ENCODE results near the gene CHTF18. TPM values are rescaled to one million over a fixed set of nuclear protein-coding genes. Genes with fewer than 3 reads are reported as not detected.

The CHTF18 gene
- polyA plus RNA-seq, 3 donors = 0.57 to 13.8 (median 2.2) TPM

- Histone ChIP-seq H3K4me3 (replicated peaks in 1 of 3; ENCODE audit: low read depth in 2 of 3, low read length in 3 of 3) (no peak overlapping the region), H3K9ac (ENCODE audit: insufficient read depth, low read length, poor library complexity, severe bottlenecking) (no peak overlapping the region), H3K27me3 (ENCODE audit: control insufficient read depth in 2 of 2, insufficient read depth in 2 of 2, low read length in 2 of 2) (peaks cover 9 to 25% of the 10 kb centered on the region in 2 donors), H3K36me3 (replicated peaks in 1 of 2; ENCODE audit: control insufficient read depth in 1 of 2, insufficient read depth in 2 of 2, low read length in 2 of 2) (no peaks in the 10 kb centered on the region), H2AFZ (ENCODE audit: insufficient read depth, low read depth, low read length, poor library complexity, severe bottlenecking) (no peak overlapping the region), H3K4me1 (ENCODE audit: control insufficient read depth in 1 of 2, insufficient read depth in 2 of 2, low read length in 2 of 2) (no peaks in the 10 kb centered on the region), H3K27ac (ENCODE audit: low read depth in 1 of 2, low read length in 2 of 2) (no peak overlapping the region), H4K20me1 (ENCODE audit: insufficient read depth, low read length) (no peaks in the 10 kb centered on the region), H3K79me2 (ENCODE audit: insufficient read depth, low read length) (no peaks in the 10 kb centered on the region), H3K4me2 (replicated peaks; ENCODE audit: extremely low read depth, low read length, poor library complexity, severe bottlenecking) (no peak overlapping the region), H3K9me3 (replicated peaks in 1 of 2; ENCODE audit: control insufficient read depth in 1 of 2, insufficient read depth in 1 of 2, low read length in 2 of 2) (peaks cover 0 to 15% of the 10 kb centered on the region in 2 donors)
- no peaks in the 10 kb centered on the region for H3K36me3 Mint-ChIP-seq
- H3K27me3 Mint-ChIP-seq (ENCODE audit: low read depth in 3 of 3) = peaks cover 12 to 24% (median 20%) of the 10 kb centered on the region in 3 donors
- H3K4me3 Mint-ChIP-seq = no peak overlapping the region
- no peak for DNase-seq
- no peak for TF ChIP-seq CTCF (IDR thresholded peaks at IDR 0.05)
- H3K9me3 Mint-ChIP-seq = peaks cover 0 to 9% (median 2%) of the 10 kb centered on the region in 7 donors
- no peak overlapping the region for H3K27ac Mint-ChIP-seq
- WGBS (ENCODE audit: insufficient coverage) = 97% methylated on average over 17 of the region's 21 CpGs
- intact Hi-C loops (cut with micrococcal nuclease) = loop anchor here in 1 of 2 donors (10.0 kb wide), 1 partner anchor 102 kb away; no protein-coding TSS in a partner anchor
- no peaks in the 10 kb centered on the region for H3K4me1 Mint-ChIP-seq
These were observed 33.9 kb downstream of the CHTF18 start for GRCh38 chr16:822174-822908.

GRCh38 chr16:822909-823297 lies 34.5 kb downstream of the CHTF18 start:
- Histone ChIP-seq H3K4me2 (replicated peaks; ENCODE audit: extremely low read depth, low read length, poor library complexity, severe bottlenecking) (no peak overlapping the region), H3K79me2 (ENCODE audit: insufficient read depth, low read length) (no peaks in the 10 kb centered on the region), H3K9ac (ENCODE audit: insufficient read depth, low read length, poor library complexity, severe bottlenecking) (no peak overlapping the region), H2AFZ (ENCODE audit: insufficient read depth, low read depth, low read length, poor library complexity, severe bottlenecking) (no peak overlapping the region), H3K4me1 (ENCODE audit: control insufficient read depth in 1 of 2, insufficient read depth in 2 of 2, low read length in 2 of 2) (no peaks in the 10 kb centered on the region), H3K9me3 (replicated peaks in 1 of 2; ENCODE audit: control insufficient read depth in 1 of 2, insufficient read depth in 1 of 2, low read length in 2 of 2) (peaks cover 0 to 15% of the 10 kb centered on the region in 2 donors), H3K36me3 (replicated peaks in 1 of 2; ENCODE audit: control insufficient read depth in 1 of 2, insufficient read depth in 2 of 2, low read length in 2 of 2) (no peaks in the 10 kb centered on the region), H3K27me3 (ENCODE audit: control insufficient read depth in 2 of 2, insufficient read depth in 2 of 2, low read length in 2 of 2) (peaks cover 9 to 21% of the 10 kb centered on the region in 2 donors), H4K20me1 (ENCODE audit: insufficient read depth, low read length) (no peaks in the 10 kb centered on the region), H3K27ac (ENCODE audit: low read depth in 1 of 2, low read length in 2 of 2) (no peak overlapping the region), H3K4me3 (replicated peaks in 1 of 3; ENCODE audit: low read depth in 2 of 3, low read length in 3 of 3) (no peak overlapping the region)
- Mint-ChIP-seq H3K36me3 (no peaks in the 10 kb centered on the region), H3K27ac (no peak overlapping the region), H3K4me3 (no peak overlapping the region), H3K9me3 (peaks cover 0 to 9% (median 2%) of the 10 kb centered on the region in 7 donors), H3K4me1 (no peaks in the 10 kb centered on the region), H3K27me3 (ENCODE audit: low read depth in 3 of 3) (peaks cover 6 to 24% (median 14%) of the 10 kb centered on the region in 3 donors)
- WGBS (ENCODE audit: insufficient coverage) = 93% methylated on average over 3 of the region's 9 CpGs
- TF ChIP-seq CTCF (IDR thresholded peaks at IDR 0.05) = no peak
- no peak for DNase-seq
- intact Hi-C loops (cut with micrococcal nuclease) = loop anchor here in 1 of 2 donors (10.0 kb wide), 1 partner anchor 102 kb away; no protein-coding TSS in a partner anchor
